ENCODE results near the gene FSHR. TPM values are rescaled to one million over a fixed set of nuclear protein-coding genes. Genes with fewer than 3 reads are reported as not detected.

The FSHR gene
- total and polyA plus RNA-seq, 2 of the 4 experiments (the other 2 are of a cell fraction), result not detected

GRCh38 chr2:49005261-49005660, 149.1 kb downstream of the FSHR start:
- no CpG with 5 or more reads among the region's 3 CpGs for WGBS, 2 experiments (ENCODE audit: extremely low coverage in 2 of 2, insufficient read length in 1 of 2)
- Histone ChIP-seq H3K36me3 (ENCODE audit: control insufficient read depth, insufficient read depth, low read length) (no peaks in the 10 kb centered on the region), H3K9me1 (ENCODE audit: insufficient read depth, low read length) (no peaks in the 10 kb centered on the region), H3K79me1 (ENCODE audit: low read depth in 1 of 2, low read length in 2 of 2) (no peaks in the 10 kb centered on the region), H2BK120ac (ENCODE audit: low read depth, low read length) (no peak overlapping the region), H4K8ac (ENCODE audit: low read depth in 2 of 2, low read length in 2 of 2) (no peak overlapping the region), H3K9me3 (ENCODE audit: control insufficient read depth, insufficient read depth, low read length) (no peaks in the 10 kb centered on the region), H3K56ac (ENCODE audit: extremely low read depth, insufficient read depth, low read length) (no peak overlapping the region), H3K4me2 (ENCODE audit: low read depth, low read length) (no peak overlapping the region), H2AFZ (replicated peaks; ENCODE audit: low read length, poor library complexity) (no peak overlapping the region), H3K9ac (ENCODE audit: low read depth, low read length) (no peak overlapping the region), H3K4ac (ENCODE audit: low read depth, low read length) (no peak overlapping the region), H4K20me1 (ENCODE audit: insufficient read depth, low read length) (no peaks in the 10 kb centered on the region), H3K4me3 (ENCODE audit: insufficient read depth, low read depth, low read length) (no peak overlapping the region), H2BK20ac (ENCODE audit: low read depth, low read length) (no peak overlapping the region), H2BK15ac (ENCODE audit: low read depth, low read length) (no peak overlapping the region), H3K14ac (replicated peaks; ENCODE audit: low read depth, low read length) (no peak overlapping the region), H4K5ac (ENCODE audit: low read depth, low read length) (no peak overlapping the region), H2AK9ac (replicated peaks; ENCODE audit: low read depth, low read length, poor library complexity) (no peak overlapping the region), H3K27ac (ENCODE audit: insufficient read depth, low read length) (no peak overlapping the region), H2BK5ac (ENCODE audit: low read depth, low read length, poor library complexity, severe bottlenecking) (no peak overlapping the region), H3K27me3 (ENCODE audit: control insufficient read depth, insufficient read depth, low read length) (no peaks in the 10 kb centered on the region), H3K4me1 (ENCODE audit: control insufficient read depth, insufficient read depth, low read length) (no peaks in the 10 kb centered on the region), H4K91ac (ENCODE audit: insufficient read depth, low read depth, low read length) (no peak overlapping the region), H2AK5ac (ENCODE audit: low read depth, low read length) (no peak overlapping the region), H3K18ac (ENCODE audit: low read depth, low read length) (no peak overlapping the region), H3K23ac (ENCODE audit: low read depth, low read length) (no peak overlapping the region)
- ChIA-PET CTCF (no interaction called here), POLR2A (ENCODE audit: unreplicated experiment) (no interaction called here)
- intact Hi-C loops (cut with micrococcal nuclease) (no loop called here), in situ Hi-C loops (cut with MboI; ENCODE audit: low sequenced_read_pairs) (no loop called here), dilution Hi-C loops (cut with HindIII; ENCODE audit: low sequenced_read_pairs, unreplicated experiment) (no loop called here)
- BruUV-seq (replicated peaks), result no TSS peak
- ATAC-seq (ENCODE audit: low read depth), result no peak
- DNase-seq, result no peak
- TF ChIP-seq NFE2L2 (IDR thresholded peaks at IDR 0.05; ENCODE audit: low read depth, low read length) (no peak), USF2 (IDR thresholded peaks at IDR 0.05; ENCODE audit: low read depth, low read length) (no peak), RCOR1 (IDR thresholded peaks at IDR 0.05; ENCODE audit: insufficient replicate concordance, low read length) (no peak), SMC3 (IDR thresholded peaks at IDR 0.05; ENCODE audit: low read depth, low read length) (no peak), RAD21 (IDR thresholded peaks at IDR 0.05; ENCODE audit: low read length) (no peak), CEBPB (IDR thresholded peaks at IDR 0.05; ENCODE audit: low read depth, low read length) (no peak), ELK1 (IDR thresholded peaks at IDR 0.05; ENCODE audit: borderline replicate concordance, low read depth, low read length) (no peak)

Measured in IMR-90 (cell line).